Liver (tissue), 9 donors: ENCODE data around the gene FBXO21. TPM values are rescaled to one million over a fixed set of nuclear protein-coding genes. Genes with fewer than 3 reads are reported as not detected.

ENCODE experiments used
- DNase-seq: peaks from one replicate; pipeline ENCODE4 v3.0.0-alpha.2; 2017; ENCODE audit warnings: low spot score
- H3K27ac ChIP-seq, 2 donors: one replicate each; pipeline ENCODE4 v1.7.0; 2013; ENCODE audit warnings: inconsistent platforms in 2 of 2, low read length in 2 of 2, control low read depth in 1 of 2, low read depth in 1 of 2, mild to moderate bottlenecking in 1 of 2
- H3K27me3 ChIP-seq, 4 donors: one replicate each; pipeline versions ENCODE4 v1.6.1 to v1.7.0; 2013; ENCODE audit warnings: low read length in 3 of 4, inconsistent platforms in 1 of 4, mild to moderate bottlenecking in 1 of 4, moderate library complexity in 1 of 4; ENCODE audit not compliant: control insufficient read depth in 4 of 4, insufficient read depth in 4 of 4
- H3K36me3 ChIP-seq, 4 donors: one replicate each; pipeline versions ENCODE4 v1.6.1 to v1.7.0; 2013; ENCODE audit warnings: low read length in 3 of 4, mild to moderate bottlenecking in 3 of 4, low read depth in 1 of 4, moderate library complexity in 1 of 4; ENCODE audit not compliant: control insufficient read depth in 4 of 4, insufficient read depth in 3 of 4
- H3K4me1 ChIP-seq, 4 donors: one replicate each; pipeline versions ENCODE4 v1.6.1 to v1.7.0; 2013; ENCODE audit warnings: low read length in 3 of 4, mild to moderate bottlenecking in 3 of 4, moderate library complexity in 1 of 4; ENCODE audit not compliant: control insufficient read depth in 4 of 4, insufficient read depth in 4 of 4
- H3K4me3 ChIP-seq, 3 donors: one replicate each; pipeline versions ENCODE4 v1.6.1 to v1.7.0; 2013; ENCODE audit warnings: low read length in 3 of 3, control low read depth in 1 of 3, low read depth in 1 of 3, mild to moderate bottlenecking in 1 of 3
- H3K9ac ChIP-seq, 2 donors: one replicate each; pipeline ENCODE4 v1.7.0; 2013; ENCODE audit warnings: low read length in 2 of 2, mild to moderate bottlenecking in 2 of 2, moderate library complexity in 2 of 2, control low read depth in 1 of 2, low read depth in 1 of 2
- H3K9me3 ChIP-seq, 4 donors: one replicate each; pipeline versions ENCODE4 v1.6.1 to v1.7.0; 2013; ENCODE audit warnings: low read length in 3 of 4; ENCODE audit not compliant: control insufficient read depth in 4 of 4
- CTCF ChIP-seq: fragments of 150-350 bp; IDR thresholded peaks from 2 replicates; pipeline ENCODE4 v1.5.1; 2017; ENCODE audit warnings: improper control_type of control experiment, low read depth, low read length; ENCODE audit not compliant: missing input control
- FOXA2 ChIP-seq: IDR thresholded peaks from 2 replicates; pipeline ENCODE4 v1.6.1; 2016; ENCODE audit warnings: antibody characterized with exemption
- HNF4G ChIP-seq: IDR thresholded peaks from 2 replicates; pipeline ENCODE4 v1.6.1; 2016; ENCODE audit warnings: antibody characterized with exemption
- JUND ChIP-seq, 2 donors: IDR thresholded peaks; 2 replicates each; pipeline ENCODE4 v1.6.1; 2016; ENCODE audit warnings: antibody characterized with exemption in 2 of 2
- RAD21 ChIP-seq, 2 donors: IDR thresholded peaks; 2 replicates each; pipeline ENCODE4 v1.6.1; 2016; ENCODE audit warnings: antibody characterized with exemption in 2 of 2, mild to moderate bottlenecking in 2 of 2
- RXRA ChIP-seq, 2 donors: IDR thresholded peaks; 2 replicates each; pipeline ENCODE4 v1.6.1; 2017 to 2018; ENCODE audit warnings: antibody characterized with exemption in 2 of 2, mild to moderate bottlenecking in 1 of 2
- TAF1 ChIP-seq: conservative IDR thresholded peaks from 2 replicates; pipeline ENCODE4 v1.6.1; 2016; ENCODE audit warnings: antibody characterized with exemption, mild to moderate bottlenecking
- YY1 ChIP-seq: IDR thresholded peaks from 2 replicates; pipeline ENCODE4 v1.6.1; 2016; ENCODE audit warnings: antibody characterized with exemption, mild to moderate bottlenecking
- WGBS: extraction: QIAGEN DNeasy Blood & Tissue Kit; methylation state at CpG from one replicate; pipeline ENCODE4 v1.1.7; 2013; 5-methylcytosine and 5-hydroxymethylcytosine counted together
- polyA plus RNA-seq, 2 donors: library from polyadenylated mRNA; stranded (reverse) in 1 of 2; unstranded in 1 of 2; fragments of 200-250 nt in 1 of 2; fragments of >200 nt in 1 of 2; fragmentation: Nextera tagmentation in 1 of 2; extraction: Ambion mirVana in 1 of 2; gene quantifications; one replicate each; pipeline versions ENCODE4 v1.2.1 to v1.2.3, GENCODE V29; 2013 to 2015
- total RNA-seq, 2 donors: library from RNA; depleted of rRNA; stranded (reverse); fragments of >200 nt; gene quantifications; one replicate each; pipeline ENCODE4 v1.2.3, GENCODE V29; 2014
- donor health status: healthy.
- donor health status: healthy.
- donor health status: healthy.
- donor health status: healthy.
- donor health status: healthy.

FBXO21 gene
- total and polyA plus RNA-seq, 4 donors: 12.9 to 54.4 (median 21.1) TPM

GRCh38 chr12:117124421-117125271, 65.6 kb downstream of the FBXO21 start:
- no peaks in the 10 kb centered on the region for H3K27me3 ChIP-seq
- DNase-seq: no peak
- WGBS: 88% methylated on average over 8 of the region's 8 CpGs
- no peak overlapping the region for H3K27ac ChIP-seq
- H3K9me3 ChIP-seq: no peaks in the 10 kb centered on the region
- no peak overlapping the region for H3K9ac ChIP-seq
- no peak overlapping the region for H3K4me3 ChIP-seq
- no peaks in the 10 kb centered on the region for H3K4me1 ChIP-seq
- H3K36me3 ChIP-seq: no peaks in the 10 kb centered on the region
- no peak for TF ChIP-seq HNF4G

- H3K9me3 ChIP-seq: no peaks in the 10 kb centered on the region
- no peak for TF ChIP-seq YY1
- no peak for TF ChIP-seq TAF1
- no peak overlapping the region for H3K4me3 ChIP-seq
- WGBS: 74% methylated on average over 3 of the region's 3 CpGs
- H3K27ac ChIP-seq: no peak overlapping the region
- H3K36me3 ChIP-seq: no peaks in the 10 kb centered on the region
- H3K27me3 ChIP-seq: no peaks in the 10 kb centered on the region
- no peak for DNase-seq
- no peaks in the 10 kb centered on the region for H3K4me1 ChIP-seq
- H3K9ac ChIP-seq: no peak overlapping the region
These were observed 68.8 kb downstream of the FBXO21 start for GRCh38 chr12:117121441-117121840.

GRCh38 chr12:117120787-117121186, 69.5 kb downstream of the FBXO21 start:
- TF ChIP-seq JUND (IDR thresholded peaks at IDR 0.05) (no peak), RAD21 (IDR thresholded peaks at IDR 0.05) (no peak), RXRA (IDR thresholded peaks at IDR 0.05) (no peak), FOXA2 (no peak)
- DNase-seq: no peak
- Histone ChIP-seq H3K27ac (no peak overlapping the region), H3K9ac (no peak overlapping the region), H3K27me3 (no peaks in the 10 kb centered on the region), H3K4me1 (no peaks in the 10 kb centered on the region), H3K4me3 (no peak overlapping the region), H3K9me3 (no peaks in the 10 kb centered on the region), H3K36me3 (no peaks in the 10 kb centered on the region)
- 70% methylated on average over 9 of the region's 9 CpGs for WGBS

GRCh38 chr12:117119592-117120198, 70.6 kb downstream of the FBXO21 start:
- no peaks in the 10 kb centered on the region for H3K4me1 ChIP-seq
- H3K9ac ChIP-seq: no peak overlapping the region
- H3K27me3 ChIP-seq: no peaks in the 10 kb centered on the region
- peak; percentile 64 for DNase-seq
- no peak overlapping the region for H3K27ac ChIP-seq
- 57% methylated on average over 6 of the region's 6 CpGs for WGBS
- no peak overlapping the region for H3K4me3 ChIP-seq
- no peaks in the 10 kb centered on the region for H3K9me3 ChIP-seq
- H3K36me3 ChIP-seq: no peaks in the 10 kb centered on the region
- TF ChIP-seq JUND (IDR thresholded peaks at IDR 0.05): no peak
- peak; percentile 67 for TF ChIP-seq CTCF
